HCT116 (cell line): ENCODE results near the gene ATP5F1D. TPM values are rescaled to one million over a fixed set of nuclear protein-coding genes. Genes with fewer than 3 reads are reported as not detected.

Experiments
- ATAC-seq: fragments of 200-7000 bp; cut with Tn5 transposase; 2 replicates; pipeline ENCODE4 v1.9.1; 2020; ENCODE audit warnings: mild to moderate bottlenecking, moderate library complexity
- BruUV-seq: library from RNA; stranded (reverse); fragments of 400-500 nt; replicated peaks from 2 replicates; lab custom pipeline; 2021; lab: Mats Ljungman, UMichigan
- CTCF ChIA-PET: fragments of 300-600 bp; sonication (Branson Sonifier 250); formaldehyde crosslinking; loops from one replicate; lab custom pipeline; 2021; ENCODE audit warnings: antibody characterized with exemption; lab: Charles Lee
- POLR2A ChIA-PET: fragments of 300-600, 350-600 bp; sonication (Branson Sonifier 250); formaldehyde crosslinking; loops from one replicate; lab custom pipeline; 2021; ENCODE audit warnings: antibody characterized with exemption; lab: Charles Lee
- RAD21 ChIA-PET, 2 experiments: fragments of 300-600 bp; sonication (Branson Sonifier 250); formaldehyde crosslinking; loops; one replicate each; lab custom pipeline; 2023; ENCODE audit warnings: low total read pairs in 2 of 2; ENCODE audit not compliant: uncharacterized antibody in 2 of 2, unreplicated experiment in 2 of 2, low non-redundant PET in 1 of 2; lab: Charles Lee
- DNase-seq: peaks from one replicate; pipeline ENCODE4 v3.0.0-alpha.2; 2010; ENCODE audit warnings: low read depth, low spot score
- H2AFZ ChIP-seq: fragments of 200-600 bp; shearing (Covaris generic), sonication (generic); 2 replicates; pipeline ENCODE4 v1.6.1; 2017; ENCODE audit warnings: low read depth, mixed run types, mixed read lengths, antibody characterized with exemption, low read length; ENCODE audit not compliant: poor library complexity, severe bottlenecking
- H3K27ac ChIP-seq: 2 replicates; pipeline ENCODE4 v1.5.1; 2012; ENCODE audit warnings: low read depth, low read length
- H3K27me3 ChIP-seq: fragments of 200-600 bp; sonication (generic); 2 replicates; pipeline ENCODE4 v1.6.1; 2016; ENCODE audit warnings: mixed run types, low read length, mixed read lengths; ENCODE audit not compliant: insufficient read depth
- H3K36me3 ChIP-seq, 2 experiments: fragments of 200-500 bp in 1 of 2; fragments of 200-600 bp in 1 of 2; sonication (Bioruptor generic) in 1 of 2; sonication (generic) in 1 of 2; 2 replicates each; pipeline versions ENCODE4 v1.5.1 to v1.6.1; 2014 to 2016; ENCODE audit warnings: low read length in 2 of 2, inconsistent platforms in 1 of 2, mixed read lengths in 1 of 2, mixed run types in 1 of 2; ENCODE audit not compliant: insufficient read depth in 2 of 2, control insufficient read depth in 1 of 2
- H3K4me1 ChIP-seq, 2 experiments: fragments of 200-600 bp in 1 of 2; sonication (generic) in 1 of 2; 2 replicates each; pipeline versions ENCODE4 v1.5.1 to v1.6.1; 2012 to 2017; ENCODE audit warnings: low read length in 2 of 2, inconsistent platforms in 1 of 2, mild to moderate bottlenecking in 1 of 2, mixed read lengths in 1 of 2, mixed run types in 1 of 2, moderate library complexity in 1 of 2; ENCODE audit not compliant: insufficient read depth in 2 of 2, control insufficient read depth in 1 of 2
- H3K4me2 ChIP-seq: fragments of 200-600 bp; sonication (generic); 2 replicates; pipeline ENCODE4 v1.6.1; 2017; ENCODE audit warnings: mixed run types, low read length, mixed read lengths
- H3K4me3 ChIP-seq, 2 experiments: fragments of 200-600 bp in 1 of 2; sonication (generic) in 1 of 2; replicated peaks in 1 of 2; 2 replicates each; pipeline ENCODE4 v1.5.1; 2011 to 2016; ENCODE audit warnings: low read length in 2 of 2, control low read depth in 1 of 2, low read depth in 1 of 2, mild to moderate bottlenecking in 1 of 2, mixed read lengths in 1 of 2, mixed run types in 1 of 2
- H3K79me2 ChIP-seq: fragments of 200-600 bp; sonication (generic); 2 replicates; pipeline ENCODE4 v1.6.1; 2017; ENCODE audit warnings: mild to moderate bottlenecking, mixed run types, low read length, moderate library complexity, mixed read lengths; ENCODE audit not compliant: insufficient read depth
- H3K9ac ChIP-seq: fragments of 200-600 bp; sonication (generic); 2 replicates; pipeline ENCODE4 v1.6.1; 2016; ENCODE audit warnings: low read length, mixed read lengths
- H3K9me2 ChIP-seq: fragments of 200-600 bp; sonication (generic), shearing (Covaris generic); 2 replicates; pipeline ENCODE4 v1.6.1; 2017; ENCODE audit warnings: mixed run types, mild to moderate bottlenecking, moderate library complexity; ENCODE audit not compliant: insufficient read depth
- H3K9me3 ChIP-seq, 2 experiments: fragments of 200-500 bp in 1 of 2; fragments of 200-600 bp in 1 of 2; sonication (Bioruptor generic) in 1 of 2; sonication (generic) in 1 of 2; 2 replicates each; pipeline ENCODE4 v1.6.1; 2014 to 2017; ENCODE audit warnings: low read length in 2 of 2, mixed read lengths in 2 of 2, inconsistent platforms in 1 of 2, low read depth in 1 of 2, mild to moderate bottlenecking in 1 of 2, mixed run types in 1 of 2, moderate library complexity in 1 of 2; ENCODE audit not compliant: control insufficient read depth in 1 of 2, insufficient read depth in 1 of 2
- H4K20me1 ChIP-seq: fragments of 200-600 bp; sonication (generic), shearing (Covaris generic); 2 replicates; pipeline ENCODE4 v1.6.1; 2017; ENCODE audit warnings: mixed run types, mild to moderate bottlenecking, moderate library complexity; ENCODE audit not compliant: insufficient read depth
- EZH2 ChIP-seq: fragments of 200-600 bp; sonication (generic); IDR thresholded peaks from 2 replicates; pipeline ENCODE4 v1.6.1; 2017; ENCODE audit warnings: antibody characterized with exemption, mixed run types
- EZH2phosphoT487 ChIP-seq: fragments of 200-600 bp; IDR thresholded peaks from 2 replicates; pipeline ENCODE4 v1.6.1; 2018; ENCODE audit warnings: antibody characterized with exemption, borderline replicate concordance
- FOSL1 ChIP-seq: IDR thresholded peaks from 2 replicates; pipeline ENCODE4 v1.6.1; 2012; ENCODE audit warnings: low read depth
- POLR2A ChIP-seq: IDR thresholded peaks from 2 replicates; pipeline ENCODE4 v1.7.0; 2011; ENCODE audit warnings: borderline replicate concordance; ENCODE audit not compliant: insufficient read depth, insufficient read length; ENCODE audit errors: extremely low read depth
- POLR2AphosphoS5 ChIP-seq: IDR thresholded peaks from 2 replicates; pipeline ENCODE4 v1.6.1; 2011; ENCODE audit warnings: mild to moderate bottlenecking, low read depth, low read length, moderate library complexity
- ZFX ChIP-seq: fragments of 450-650 bp; IDR thresholded peaks from 2 replicates; pipeline ENCODE4 v1.6.1; 2017
- ZNF274 ChIP-seq: fragments of 200-500 bp; sonication (Bioruptor generic); IDR thresholded peaks from 2 replicates; pipeline ENCODE4 v1.6.1; 2014; ENCODE audit warnings: mild to moderate bottlenecking, low read depth, low read length, inconsistent platforms
- intact Hi-C: fragments of 100-400 bp; cut with micrococcal nuclease; formaldehyde crosslinking; loops from 2 replicates; pipeline ENCODE4 v1.10.0; 2022
- total RNA-seq: library from RNA; stranded (reverse); gene quantifications from one replicate; pipeline ENCODE4 v1.2.1, GENCODE V29; 2021; ENCODE audit not compliant: unreplicated experiment
- TF ChIP-seq, protein P1 (sequence below), 3 experiments: fragments of 200-600 bp in 1 of 3; sonication (generic) in 1 of 3; IDR thresholded peaks in 2 of 3; conservative IDR thresholded peaks in 1 of 3; 2 replicates each; pipeline ENCODE4 v1.5.1; 2012 to 2017; ENCODE audit warnings: low read depth in 2 of 3, low read length in 2 of 3, antibody characterized with exemption in 1 of 3, borderline replicate concordance in 1 of 3, control low read depth in 1 of 3, mild to moderate bottlenecking in 1 of 3, mixed read lengths in 1 of 3, mixed run types in 1 of 3, moderate library complexity in 1 of 3; ENCODE audit not compliant: insufficient read depth in 1 of 3
- TF ChIP-seq, protein P2 (sequence below): IDR thresholded peaks from 2 replicates; pipeline ENCODE4 v1.6.1; 2012
- TF ChIP-seq, protein P3 (sequence below): IDR thresholded peaks from 2 replicates; pipeline ENCODE4 v1.6.1; 2012; ENCODE audit warnings: low read depth

The ATP5F1D gene
- total RNA-seq, 1 experiment from 2014 or later, result 428 TPM

DNA sequence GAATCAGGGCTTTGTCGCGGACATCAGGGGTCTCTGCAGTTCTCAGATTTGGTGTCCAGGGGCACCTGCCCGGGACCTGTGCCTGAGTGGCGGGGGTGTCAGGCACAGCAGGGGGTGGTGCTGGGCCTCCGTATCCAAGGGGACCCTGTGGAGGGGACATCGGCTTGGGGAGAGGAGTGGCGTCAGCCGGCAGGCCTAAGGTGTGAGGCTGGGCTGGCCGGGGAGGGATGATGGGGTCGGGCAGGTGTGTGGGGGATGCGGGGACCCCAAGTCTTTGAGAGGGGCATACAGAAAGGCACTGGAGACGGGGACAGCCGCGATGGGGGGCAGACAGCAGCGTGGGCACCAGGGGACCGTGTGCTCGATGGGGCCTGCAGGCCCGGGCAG, 46.7 kb downstream of the ATP5F1D start:
- no peaks in the 10 kb centered on the region for H3K9me3 ChIP-seq
- H3K36me3 ChIP-seq, result no peaks in the 10 kb centered on the region
- RAD21 ChIA-PET, result no interaction called here
- ATAC-seq (no peak), DNase-seq (no peak)
- CTCF ChIA-PET, result no interaction called here
- no peaks in the 10 kb centered on the region for H3K27me3 ChIP-seq
- no peaks in the 10 kb centered on the region for H4K20me1 ChIP-seq
- H3K4me2 ChIP-seq, result no peak overlapping the region
- no peaks in the 10 kb centered on the region for H3K79me2 ChIP-seq
- no peak overlapping the region for H3K27ac ChIP-seq
- TF ChIP-seq, protein P1, sequence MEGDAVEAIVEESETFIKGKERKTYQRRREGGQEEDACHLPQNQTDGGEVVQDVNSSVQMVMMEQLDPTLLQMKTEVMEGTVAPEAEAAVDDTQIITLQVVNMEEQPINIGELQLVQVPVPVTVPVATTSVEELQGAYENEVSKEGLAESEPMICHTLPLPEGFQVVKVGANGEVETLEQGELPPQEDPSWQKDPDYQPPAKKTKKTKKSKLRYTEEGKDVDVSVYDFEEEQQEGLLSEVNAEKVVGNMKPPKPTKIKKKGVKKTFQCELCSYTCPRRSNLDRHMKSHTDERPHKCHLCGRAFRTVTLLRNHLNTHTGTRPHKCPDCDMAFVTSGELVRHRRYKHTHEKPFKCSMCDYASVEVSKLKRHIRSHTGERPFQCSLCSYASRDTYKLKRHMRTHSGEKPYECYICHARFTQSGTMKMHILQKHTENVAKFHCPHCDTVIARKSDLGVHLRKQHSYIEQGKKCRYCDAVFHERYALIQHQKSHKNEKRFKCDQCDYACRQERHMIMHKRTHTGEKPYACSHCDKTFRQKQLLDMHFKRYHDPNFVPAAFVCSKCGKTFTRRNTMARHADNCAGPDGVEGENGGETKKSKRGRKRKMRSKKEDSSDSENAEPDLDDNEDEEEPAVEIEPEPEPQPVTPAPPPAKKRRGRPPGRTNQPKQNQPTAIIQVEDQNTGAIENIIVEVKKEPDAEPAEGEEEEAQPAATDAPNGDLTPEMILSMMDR (IDR thresholded peaks at IDR 0.05 in 2 of 3, conservative IDR thresholded peaks at IDR 0.05 in 1 of 3; ENCODE audit: borderline replicate concordance in 1 of 3, insufficient read depth in 1 of 3, low read depth in 2 of 3, low read length in 2 of 3), result no peak
- intact Hi-C loops, result no loop called here
- H3K9me2 ChIP-seq, result no peaks in the 10 kb centered on the region
- peaks cover 17 to 37% of the 10 kb centered on the region in 2 experiments for H3K4me1 ChIP-seq
- H2AFZ ChIP-seq, result no peak overlapping the region
- BruUV-seq, result no TSS peak
- no peak overlapping the region for H3K4me3 ChIP-seq
- POLR2A ChIA-PET, result no interaction called here
- H3K9ac ChIP-seq, result no peak overlapping the region

DNA sequence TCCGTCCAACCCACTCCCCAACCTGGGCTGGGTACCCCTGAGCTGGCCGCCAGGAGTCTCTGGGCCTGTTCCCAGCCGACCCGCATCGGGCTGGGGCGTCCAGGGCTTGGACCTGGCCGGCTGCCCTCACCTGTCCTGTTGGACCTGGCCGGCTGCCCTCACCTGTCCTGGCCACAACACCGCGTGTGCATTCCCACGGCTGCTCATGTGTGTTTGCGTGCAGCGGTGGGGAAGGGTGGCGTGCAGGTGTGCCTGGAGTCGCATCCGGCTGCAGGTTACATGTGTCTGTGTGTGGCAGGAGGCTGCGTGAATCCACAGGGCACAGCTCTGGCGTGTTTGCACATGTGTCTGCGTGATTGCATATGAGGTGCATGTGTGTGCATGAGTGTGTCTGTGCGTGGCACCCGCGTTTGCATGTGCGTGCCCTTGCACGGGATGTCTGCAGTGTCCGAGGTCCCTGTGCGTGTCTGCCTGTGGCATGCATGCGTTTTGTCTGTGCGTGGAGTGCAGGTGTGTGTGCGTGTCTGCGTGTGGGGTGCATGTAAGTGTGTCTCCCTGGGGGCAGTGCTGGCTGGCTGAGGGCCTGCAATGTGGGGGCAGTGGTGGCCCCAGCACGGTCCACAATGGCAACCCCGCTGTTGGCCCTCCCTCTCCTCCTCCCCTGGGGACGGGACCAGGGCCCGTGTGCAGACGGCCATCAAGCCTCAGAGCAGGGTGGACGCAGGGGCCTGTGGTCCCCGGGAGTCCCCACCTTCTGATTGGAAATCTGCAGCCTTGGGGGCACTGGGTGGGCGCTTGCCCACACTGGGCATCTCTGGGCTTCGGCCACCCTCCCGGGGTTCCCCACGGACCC, 47.5 kb downstream of the ATP5F1D start:
- ChIA-PET POLR2A (no interaction called here), CTCF (no interaction called here), RAD21 (no interaction called here)
- H3K4me2 ChIP-seq, result no peak overlapping the region
- no TSS peak for BruUV-seq
- no peaks in the 10 kb centered on the region for H3K36me3 ChIP-seq
- no peaks in the 10 kb centered on the region for H3K27me3 ChIP-seq
- H3K4me3 ChIP-seq, result no peak overlapping the region
- no peak overlapping the region for H3K27ac ChIP-seq
- no peaks in the 10 kb centered on the region for H3K9me3 ChIP-seq
- no peak for DNase-seq
- no peak overlapping the region for H3K9ac ChIP-seq
- no peak overlapping the region for H2AFZ ChIP-seq
- no peak for ATAC-seq
- no peaks in the 10 kb centered on the region for H3K79me2 ChIP-seq
- H3K4me1 ChIP-seq, result peaks cover 17 to 34% of the 10 kb centered on the region in 2 experiments
- no peaks in the 10 kb centered on the region for H3K9me2 ChIP-seq
- intact Hi-C loops, result no loop called here
- no peaks in the 10 kb centered on the region for H4K20me1 ChIP-seq
- TF ChIP-seq ZNF274, result no peak
- no peak for TF ChIP-seq POLR2AphosphoS5
- TF ChIP-seq, protein P2, sequence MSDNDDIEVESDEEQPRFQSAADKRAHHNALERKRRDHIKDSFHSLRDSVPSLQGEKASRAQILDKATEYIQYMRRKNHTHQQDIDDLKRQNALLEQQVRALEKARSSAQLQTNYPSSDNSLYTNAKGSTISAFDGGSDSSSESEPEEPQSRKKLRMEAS, result no peak
- TF ChIP-seq, protein P1 (IDR thresholded peaks at IDR 0.05 in 2 of 3, conservative IDR thresholded peaks at IDR 0.05 in 1 of 3; ENCODE audit: borderline replicate concordance in 1 of 3, insufficient read depth in 1 of 3, low read depth in 2 of 3, low read length in 2 of 3), result no peak
- no peak for TF ChIP-seq POLR2A
- no peak for TF ChIP-seq ZFX
- TF ChIP-seq FOSL1, result no peak
- TF ChIP-seq EZH2, result no peak
- TF ChIP-seq, protein P3, sequence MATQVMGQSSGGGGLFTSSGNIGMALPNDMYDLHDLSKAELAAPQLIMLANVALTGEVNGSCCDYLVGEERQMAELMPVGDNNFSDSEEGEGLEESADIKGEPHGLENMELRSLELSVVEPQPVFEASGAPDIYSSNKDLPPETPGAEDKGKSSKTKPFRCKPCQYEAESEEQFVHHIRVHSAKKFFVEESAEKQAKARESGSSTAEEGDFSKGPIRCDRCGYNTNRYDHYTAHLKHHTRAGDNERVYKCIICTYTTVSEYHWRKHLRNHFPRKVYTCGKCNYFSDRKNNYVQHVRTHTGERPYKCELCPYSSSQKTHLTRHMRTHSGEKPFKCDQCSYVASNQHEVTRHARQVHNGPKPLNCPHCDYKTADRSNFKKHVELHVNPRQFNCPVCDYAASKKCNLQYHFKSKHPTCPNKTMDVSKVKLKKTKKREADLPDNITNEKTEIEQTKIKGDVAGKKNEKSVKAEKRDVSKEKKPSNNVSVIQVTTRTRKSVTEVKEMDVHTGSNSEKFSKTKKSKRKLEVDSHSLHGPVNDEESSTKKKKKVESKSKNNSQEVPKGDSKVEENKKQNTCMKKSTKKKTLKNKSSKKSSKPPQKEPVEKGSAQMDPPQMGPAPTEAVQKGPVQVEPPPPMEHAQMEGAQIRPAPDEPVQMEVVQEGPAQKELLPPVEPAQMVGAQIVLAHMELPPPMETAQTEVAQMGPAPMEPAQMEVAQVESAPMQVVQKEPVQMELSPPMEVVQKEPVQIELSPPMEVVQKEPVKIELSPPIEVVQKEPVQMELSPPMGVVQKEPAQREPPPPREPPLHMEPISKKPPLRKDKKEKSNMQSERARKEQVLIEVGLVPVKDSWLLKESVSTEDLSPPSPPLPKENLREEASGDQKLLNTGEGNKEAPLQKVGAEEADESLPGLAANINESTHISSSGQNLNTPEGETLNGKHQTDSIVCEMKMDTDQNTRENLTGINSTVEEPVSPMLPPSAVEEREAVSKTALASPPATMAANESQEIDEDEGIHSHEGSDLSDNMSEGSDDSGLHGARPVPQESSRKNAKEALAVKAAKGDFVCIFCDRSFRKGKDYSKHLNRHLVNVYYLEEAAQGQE, result no peak
- TF ChIP-seq EZH2phosphoT487, result no peak
